Gastrocnemius medialis (tissue), 4 donors: Measurements from ENCODE around the gene SIN3A.

Experiments
- POLR2A ChIP-seq, 2 donors: fragments of 450-650 bp; IDR thresholded peaks; one replicate each; pipeline ENCODE4 v1.6.1; 2017; ENCODE audit warnings: antibody characterized with exemption in 2 of 2, mild to moderate bottlenecking in 2 of 2, moderate library complexity in 2 of 2
- TF ChIP-seq, protein P1 (sequence below), 5 experiments: fragments of 450-650 bp in 3 of 5; fragments of 200-600 bp in 2 of 5; sonication (generic) in 2 of 5; IDR thresholded peaks in 4 of 5; conservative IDR thresholded peaks in 1 of 5; 1 replicate in 4 of 5; 2 replicates in 1 of 5; pipeline ENCODE4 v1.5.1; 2016 to 2019; ENCODE audit warnings: antibody characterized with exemption in 5 of 5, mild to moderate bottlenecking in 3 of 5, moderate library complexity in 3 of 5

DNA sequence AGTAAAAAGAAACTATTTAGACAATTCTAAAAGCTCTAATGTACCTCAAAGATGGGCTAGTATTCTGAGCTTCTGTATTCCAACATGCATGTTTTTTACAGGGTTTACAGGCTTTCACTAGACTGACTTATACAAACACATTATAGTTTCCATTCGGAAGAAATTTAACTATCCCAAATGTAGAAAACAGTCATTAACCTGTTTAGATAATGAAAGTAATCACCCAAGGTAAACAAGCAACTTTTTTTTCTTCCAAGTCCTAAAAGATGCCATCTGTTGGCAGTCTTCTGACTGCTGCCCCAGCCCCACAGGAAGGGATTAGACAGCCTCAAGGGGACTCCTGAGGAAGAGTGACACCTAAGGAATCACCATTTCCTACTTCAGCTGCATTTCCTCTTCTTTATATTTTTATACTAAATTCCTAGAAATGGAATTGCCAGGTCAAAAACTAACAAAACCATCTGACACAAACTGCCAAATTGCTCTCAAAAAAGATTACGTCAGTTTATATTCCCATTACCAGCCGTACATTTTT is 25.5 kb downstream of the SIN3A start:
- no peak for TF ChIP-seq POLR2A (IDR thresholded peaks at IDR 0.05)
- TF ChIP-seq, protein P1, sequence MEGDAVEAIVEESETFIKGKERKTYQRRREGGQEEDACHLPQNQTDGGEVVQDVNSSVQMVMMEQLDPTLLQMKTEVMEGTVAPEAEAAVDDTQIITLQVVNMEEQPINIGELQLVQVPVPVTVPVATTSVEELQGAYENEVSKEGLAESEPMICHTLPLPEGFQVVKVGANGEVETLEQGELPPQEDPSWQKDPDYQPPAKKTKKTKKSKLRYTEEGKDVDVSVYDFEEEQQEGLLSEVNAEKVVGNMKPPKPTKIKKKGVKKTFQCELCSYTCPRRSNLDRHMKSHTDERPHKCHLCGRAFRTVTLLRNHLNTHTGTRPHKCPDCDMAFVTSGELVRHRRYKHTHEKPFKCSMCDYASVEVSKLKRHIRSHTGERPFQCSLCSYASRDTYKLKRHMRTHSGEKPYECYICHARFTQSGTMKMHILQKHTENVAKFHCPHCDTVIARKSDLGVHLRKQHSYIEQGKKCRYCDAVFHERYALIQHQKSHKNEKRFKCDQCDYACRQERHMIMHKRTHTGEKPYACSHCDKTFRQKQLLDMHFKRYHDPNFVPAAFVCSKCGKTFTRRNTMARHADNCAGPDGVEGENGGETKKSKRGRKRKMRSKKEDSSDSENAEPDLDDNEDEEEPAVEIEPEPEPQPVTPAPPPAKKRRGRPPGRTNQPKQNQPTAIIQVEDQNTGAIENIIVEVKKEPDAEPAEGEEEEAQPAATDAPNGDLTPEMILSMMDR (IDR thresholded peaks at IDR 0.05 in 4 of 5, conservative IDR thresholded peaks at IDR 0.05 in 1 of 5) = no peak
